Activated T-cell treated with anti-CD3 and anti-CD28 coated beads for 24 hours (primary cell): ENCODE measurements around the gene IGSF9B.

Source experiments
- DNase-seq: peaks from one replicate; pipeline ENCODE4 v3.0.0-alpha.2; 2020; ENCODE audit warnings: low read depth

IGSF9B gene

DNA sequence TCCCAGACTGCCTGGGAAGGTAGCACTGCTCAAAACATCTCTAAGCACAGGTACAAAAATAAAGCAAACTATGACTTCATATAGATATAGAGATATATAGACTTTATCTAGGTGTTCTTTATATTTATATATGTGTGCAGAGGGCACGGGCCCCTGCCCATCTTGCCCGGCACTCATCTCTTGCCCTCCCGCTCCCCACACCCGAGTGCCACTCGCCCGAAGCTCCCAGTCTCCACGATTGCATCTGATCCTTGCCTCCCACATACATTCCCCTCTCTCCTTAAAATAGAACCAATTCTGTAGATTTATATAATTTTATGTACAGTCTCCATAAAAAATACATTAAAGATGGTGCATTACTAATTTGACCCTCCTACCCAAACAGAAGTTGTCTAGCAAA is 55.5 kb downstream of the IGSF9B start:
- DNase-seq, result no peak

DNA sequence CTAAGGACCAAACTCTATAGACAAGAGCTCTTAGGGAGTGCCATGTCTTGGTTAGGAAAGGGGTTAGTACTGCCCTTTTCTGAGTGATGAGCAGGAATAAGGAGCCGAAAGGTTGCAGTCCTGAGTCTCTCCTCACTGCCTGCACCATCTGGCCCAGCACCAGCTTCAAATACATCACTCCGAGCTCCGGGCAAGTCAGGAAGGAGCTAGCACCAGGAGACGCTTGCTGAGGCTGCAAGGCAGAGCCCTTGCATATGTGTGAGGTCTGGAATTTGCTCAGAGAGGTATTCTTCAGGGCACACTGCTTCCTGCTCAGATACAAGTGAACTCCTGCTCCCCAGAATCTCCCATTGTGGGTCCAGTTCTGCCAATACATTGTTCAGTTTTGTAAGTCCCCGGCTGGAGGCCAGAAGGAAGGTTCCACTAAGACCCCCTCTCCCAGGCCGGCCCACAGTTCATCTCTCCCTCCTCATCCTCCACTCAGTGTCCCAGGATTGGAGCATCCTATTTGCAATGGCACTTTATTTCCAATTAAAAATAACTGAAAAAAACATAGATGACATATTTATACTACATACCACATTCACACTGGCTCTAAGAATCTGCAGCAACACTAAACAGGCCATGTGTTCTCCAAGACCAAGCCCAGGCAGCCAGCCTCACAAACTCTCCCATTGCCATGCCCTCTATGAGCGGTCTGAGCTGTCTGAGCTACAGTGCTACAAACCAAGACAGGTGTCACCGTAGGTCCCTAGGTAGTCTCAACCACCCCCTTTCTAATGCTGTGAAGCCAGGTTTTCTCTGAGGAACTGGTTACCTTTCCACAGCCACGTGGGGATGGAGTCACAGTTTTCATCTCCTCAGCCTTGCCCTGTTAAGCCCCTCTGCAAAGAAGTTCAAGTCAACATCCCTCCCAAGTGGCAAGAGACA is 56.3 kb downstream of the IGSF9B start:
- no peak for DNase-seq

DNA sequence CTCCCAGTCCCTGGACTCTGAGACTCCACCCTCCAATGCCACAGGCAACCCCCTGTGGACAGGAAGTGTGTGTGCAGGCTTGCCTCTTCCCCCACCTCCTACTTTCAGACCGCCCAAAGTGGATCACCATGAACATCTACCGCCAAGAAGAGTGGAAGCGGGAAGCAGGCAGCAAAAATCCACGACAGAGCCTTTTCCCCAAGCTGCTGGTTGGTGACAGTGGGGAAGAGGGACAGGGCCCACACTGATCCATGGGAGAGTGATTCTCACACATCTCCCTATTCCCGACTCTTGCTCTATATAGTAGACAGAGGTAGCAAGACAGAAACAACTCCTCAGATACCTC is 58.0 kb downstream of the IGSF9B start:
- DNase-seq, result no peak

DNA sequence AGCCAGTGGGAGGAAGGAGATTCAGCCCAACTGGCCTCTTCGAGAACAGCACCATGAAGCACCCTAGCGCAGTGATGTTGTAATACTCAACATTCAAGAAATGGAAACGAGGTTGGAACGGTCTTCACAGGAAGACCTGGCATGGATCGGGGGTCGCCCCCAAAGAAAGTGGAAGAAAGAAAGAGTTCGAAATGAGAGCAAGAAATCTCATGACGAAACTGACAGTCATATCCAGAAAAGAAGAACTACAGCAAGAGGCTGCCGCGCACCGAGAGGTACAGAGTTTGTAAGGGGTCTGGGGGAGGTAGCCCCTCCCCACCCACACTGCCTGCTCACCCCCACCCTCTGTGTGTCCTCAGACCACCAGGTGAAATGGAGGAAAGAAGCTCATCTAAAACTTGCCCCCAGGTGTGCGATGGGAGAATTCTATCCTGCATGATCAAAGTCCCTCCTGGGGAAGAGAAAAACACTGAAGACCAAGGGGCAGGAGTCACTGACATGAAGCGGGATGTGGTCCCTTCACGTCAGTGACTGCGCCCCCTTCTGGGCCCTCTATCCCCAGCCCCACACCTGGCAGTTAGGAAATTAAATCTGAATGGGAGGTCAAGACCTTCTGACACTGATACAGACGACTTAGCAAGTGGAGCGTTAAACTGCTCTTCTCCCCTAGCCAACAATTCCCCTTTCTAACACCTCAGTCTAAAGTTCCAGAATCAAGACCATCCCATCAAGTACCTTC is 58.6 kb downstream of the IGSF9B start:
- no peak for DNase-seq

DNA sequence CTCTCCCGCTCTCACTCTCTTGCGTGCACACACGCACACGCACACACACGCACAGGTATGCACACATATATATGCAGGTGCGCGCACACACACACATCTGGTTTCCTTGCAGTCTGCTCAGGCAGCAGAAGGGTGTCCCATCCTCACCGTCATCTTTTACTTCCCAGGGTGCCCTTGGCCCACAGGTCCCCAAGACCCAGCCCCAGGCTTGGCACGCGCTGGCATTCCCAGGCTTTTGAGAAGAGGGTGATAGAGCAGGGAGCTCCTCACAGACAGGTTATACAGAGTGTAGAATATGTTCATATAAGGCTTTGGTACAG is 59.5 kb downstream of the IGSF9B start:
- DNase-seq, result no peak

DNA sequence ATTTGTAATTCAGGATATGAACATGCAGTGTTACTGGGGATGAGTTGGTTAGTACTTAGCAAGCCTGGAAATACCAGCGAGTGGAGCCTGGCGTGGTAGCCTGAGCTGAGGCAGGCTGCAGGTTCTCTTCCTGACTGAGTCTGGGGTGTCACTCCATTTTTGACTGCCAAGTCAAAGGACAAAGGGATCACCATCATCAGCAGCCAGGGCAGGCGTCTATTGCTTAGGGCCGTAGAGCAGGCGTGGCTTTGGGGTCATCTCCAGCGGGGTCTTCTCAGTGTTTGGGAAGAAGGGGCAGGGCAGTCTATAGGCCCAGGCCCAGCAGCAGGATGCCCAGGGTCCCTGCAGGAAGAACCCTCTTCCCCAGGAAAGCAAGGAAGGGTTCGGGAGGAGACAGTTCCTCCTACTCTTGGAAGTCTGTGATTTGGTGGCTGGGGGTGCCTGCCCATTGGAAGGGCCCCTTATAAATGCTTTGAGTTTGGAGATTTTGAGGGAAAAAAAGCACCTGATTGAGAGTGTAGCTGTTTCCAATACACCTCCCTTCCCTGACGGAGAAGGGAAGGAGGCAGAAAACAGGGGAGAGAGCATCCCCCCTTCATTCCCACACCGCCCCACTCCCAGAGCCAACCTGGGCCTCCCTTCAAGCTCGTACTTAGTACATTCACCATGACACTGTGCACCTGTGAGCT is 60.0 kb downstream of the IGSF9B start:
- no peak for DNase-seq

DNA sequence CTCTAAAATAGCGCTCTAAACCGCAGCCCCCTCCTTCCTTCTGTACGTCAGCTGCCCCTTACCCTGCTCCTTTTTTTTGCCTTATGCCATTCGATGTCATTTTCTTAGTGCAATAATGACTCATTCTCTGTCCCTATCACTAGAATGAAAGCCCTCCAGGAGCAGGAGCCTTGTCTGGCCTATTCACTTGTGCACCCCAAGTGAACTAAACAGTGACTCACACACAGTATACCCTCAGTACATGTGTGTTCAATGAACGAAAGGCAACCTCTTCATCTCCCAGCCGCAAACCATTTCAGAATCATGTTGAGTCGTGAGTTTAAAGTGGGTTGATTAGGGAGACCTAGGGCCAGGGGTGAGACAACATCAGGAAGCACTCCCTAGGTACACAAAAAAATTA is 60.7 kb downstream of the IGSF9B start:
- no peak for DNase-seq

DNA sequence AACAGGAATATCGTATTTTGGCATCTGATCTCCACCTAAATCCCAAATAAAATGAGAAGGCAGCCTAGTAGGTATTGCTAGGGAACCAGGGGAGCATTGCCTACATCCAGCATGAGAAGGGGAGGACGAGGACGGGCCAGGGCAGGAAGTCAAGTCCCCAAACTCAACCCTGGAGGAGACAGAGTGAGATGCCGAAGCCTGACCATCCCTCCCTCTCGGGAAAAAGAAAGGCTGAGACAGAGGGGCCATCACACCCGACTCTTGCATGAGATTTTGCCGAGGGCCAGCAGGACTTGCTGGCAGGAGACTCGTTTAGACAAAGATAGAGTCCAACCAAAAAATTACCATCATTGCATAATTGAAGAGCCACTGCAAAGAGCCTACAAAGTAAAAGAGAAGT is 61.2 kb downstream of the IGSF9B start:
- no peak for DNase-seq

DNA sequence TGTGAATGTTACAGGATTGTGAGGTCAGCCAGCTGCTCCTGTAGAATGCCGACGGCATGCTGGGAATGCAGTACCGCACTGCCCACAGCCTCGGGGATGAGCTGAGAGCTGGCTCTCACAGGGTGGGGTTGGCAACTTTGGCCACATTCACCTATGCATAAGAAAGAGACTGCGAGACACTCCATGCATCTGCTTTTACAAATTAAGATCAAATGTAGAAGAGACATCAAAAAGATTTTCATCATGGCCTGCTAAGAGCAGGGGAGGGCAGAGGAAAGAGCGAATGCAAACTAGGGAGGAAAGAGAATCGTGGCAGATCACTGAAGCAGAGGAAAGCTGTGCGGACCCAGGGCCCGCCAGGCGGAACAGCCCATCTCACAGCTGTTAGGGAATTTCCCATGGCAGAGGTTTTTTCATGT is 61.7 kb downstream of the IGSF9B start:
- DNase-seq, result no peak

DNA sequence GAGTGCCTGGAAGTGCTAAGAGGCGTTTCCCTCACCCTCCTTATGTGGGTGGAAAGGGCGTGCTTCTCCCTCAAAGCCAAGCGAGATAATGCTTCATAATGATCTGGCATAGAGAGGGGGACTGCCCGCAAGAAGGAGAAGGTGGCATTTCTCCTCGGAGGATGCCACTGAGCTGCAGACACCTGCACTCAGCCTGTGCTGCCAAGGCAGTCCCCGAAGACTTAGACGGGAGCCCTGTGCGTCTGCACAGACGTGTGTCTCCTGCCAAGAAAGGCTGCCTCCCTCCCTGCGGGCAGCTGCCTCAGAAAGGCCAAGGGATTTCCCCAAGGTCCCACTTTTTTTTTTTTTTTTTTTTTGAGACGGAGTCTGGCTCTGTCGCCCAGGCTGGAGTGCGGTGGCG is 63.4 kb downstream of the IGSF9B start:
- no peak for DNase-seq

DNA sequence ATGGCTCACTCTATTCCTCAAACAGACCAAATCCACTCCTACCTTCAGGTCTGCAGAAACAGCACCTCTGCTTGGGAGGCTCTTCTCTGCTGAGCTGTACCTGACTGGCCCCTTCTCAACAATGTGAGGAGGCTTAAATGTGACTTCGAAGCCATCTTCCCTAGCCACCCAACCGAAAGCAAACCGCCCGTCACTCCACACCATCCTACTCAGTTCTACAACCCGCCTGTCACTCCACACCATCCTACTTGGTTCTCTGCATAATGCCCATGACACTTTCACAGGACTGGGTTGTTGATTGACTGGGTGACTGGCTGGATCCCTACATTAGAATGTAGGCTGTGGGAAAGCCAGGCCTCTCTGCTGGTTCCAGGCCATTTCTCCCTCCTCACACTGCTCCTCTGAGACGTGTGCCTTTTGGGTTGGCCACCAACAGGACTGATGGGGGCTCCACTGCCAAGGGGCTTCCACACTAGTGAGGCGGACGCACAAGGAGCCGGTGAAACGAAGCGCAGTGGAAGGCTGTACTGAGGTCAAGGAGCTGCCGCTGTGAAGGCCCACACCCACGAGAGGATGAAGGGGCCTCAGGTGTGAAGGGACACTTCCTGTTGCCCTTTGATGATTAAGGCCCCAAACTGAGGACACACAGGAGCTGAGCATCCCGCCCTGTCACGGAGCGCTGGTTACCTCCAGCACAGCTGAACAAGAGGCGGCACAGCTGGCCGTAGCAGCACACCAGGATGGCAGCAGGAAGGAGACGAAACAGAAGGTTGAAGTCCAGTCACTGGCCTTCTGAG is 64.0 kb downstream of the IGSF9B start:
- no peak for DNase-seq

DNA sequence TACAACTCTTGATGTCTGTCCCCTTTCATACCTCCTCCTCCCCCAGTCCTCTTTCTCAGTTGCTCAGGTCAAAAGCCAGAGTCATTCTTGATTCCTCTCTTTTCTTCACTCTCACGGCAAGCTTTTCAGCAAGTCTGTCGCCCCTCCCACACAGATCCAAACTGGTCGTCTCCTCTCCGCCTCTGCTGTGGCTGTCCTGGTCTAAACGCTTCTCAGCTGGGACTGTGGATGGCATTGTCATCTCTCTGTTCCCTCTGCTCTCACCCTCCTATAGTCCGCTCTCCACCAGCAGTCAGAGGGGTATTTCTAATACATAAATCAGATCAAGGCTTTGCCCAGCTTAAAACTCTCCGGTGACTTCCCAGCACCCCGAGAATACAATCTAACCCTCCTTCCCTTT is 64.6 kb downstream of the IGSF9B start:
- no peak for DNase-seq

DNA sequence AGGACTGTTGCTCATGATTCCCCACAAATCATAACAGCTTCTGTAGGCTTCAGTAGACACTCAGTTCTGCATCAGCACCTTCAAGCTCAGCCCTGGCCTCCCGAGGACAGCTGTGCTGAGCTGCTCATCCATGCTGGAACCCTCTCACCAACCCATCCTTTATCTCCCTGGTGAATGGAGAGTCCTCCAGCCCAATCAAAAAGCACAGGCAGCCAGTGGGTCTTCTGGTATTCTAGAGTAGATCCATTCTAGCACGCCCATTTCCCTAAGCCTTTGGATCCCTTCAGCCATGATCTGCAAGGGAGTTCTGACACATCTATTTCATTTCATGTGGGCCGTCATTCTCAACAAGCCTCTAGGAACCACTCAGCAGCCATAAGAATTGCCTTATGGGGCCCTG is 66.9 kb downstream of the IGSF9B start:
- DNase-seq, result no peak

DNA sequence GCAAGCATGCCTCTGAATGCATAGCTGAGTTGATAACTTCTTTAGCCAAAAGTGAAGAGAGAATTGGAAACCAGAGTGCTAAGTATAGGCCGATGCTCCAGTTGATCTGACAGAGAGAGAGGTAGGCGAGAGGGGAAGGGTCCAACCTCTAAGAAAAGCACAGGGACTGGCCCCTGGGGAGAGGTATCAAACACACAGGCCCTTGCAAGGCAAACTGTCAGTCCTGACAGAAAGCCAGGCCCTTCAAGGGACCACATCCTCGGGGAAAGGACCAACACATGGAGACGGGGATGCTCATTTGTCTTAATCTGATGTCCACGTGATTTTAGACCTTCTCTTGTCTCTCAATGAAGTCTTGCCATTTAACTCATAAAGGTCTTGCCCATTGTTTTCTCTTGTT is 67.6 kb downstream of the IGSF9B start:
- no peak for DNase-seq

DNA sequence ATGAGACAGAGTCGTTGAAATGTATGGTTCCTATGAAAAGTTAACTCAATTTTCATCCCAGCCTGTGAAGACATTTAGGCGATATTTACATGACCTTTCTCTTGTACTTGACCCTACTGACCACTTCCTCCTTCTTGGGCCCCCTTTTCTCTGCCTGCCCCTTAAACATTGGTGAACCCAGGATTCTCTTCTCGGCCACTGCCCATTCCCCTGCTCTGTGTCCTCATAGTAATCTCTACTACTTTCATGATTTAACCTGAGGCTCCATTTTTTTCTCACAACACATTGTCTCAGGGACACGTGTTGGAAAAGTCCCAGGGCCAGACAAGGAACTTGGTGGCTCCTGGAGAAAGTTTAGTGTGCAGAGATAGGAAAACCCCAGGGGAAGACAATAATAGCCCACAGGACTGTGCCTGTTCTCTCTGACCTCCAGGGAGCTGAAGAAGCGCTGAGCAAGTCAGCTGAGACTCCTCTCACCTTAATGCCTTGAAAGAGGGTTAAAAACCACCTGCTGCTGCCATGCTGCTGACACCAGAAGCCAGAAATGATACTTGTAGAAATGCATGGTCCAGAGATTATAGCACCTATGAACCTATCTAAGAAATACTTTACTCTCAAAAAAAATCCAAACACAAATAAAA is 69.0 kb downstream of the IGSF9B start:
- DNase-seq, result no peak

DNA sequence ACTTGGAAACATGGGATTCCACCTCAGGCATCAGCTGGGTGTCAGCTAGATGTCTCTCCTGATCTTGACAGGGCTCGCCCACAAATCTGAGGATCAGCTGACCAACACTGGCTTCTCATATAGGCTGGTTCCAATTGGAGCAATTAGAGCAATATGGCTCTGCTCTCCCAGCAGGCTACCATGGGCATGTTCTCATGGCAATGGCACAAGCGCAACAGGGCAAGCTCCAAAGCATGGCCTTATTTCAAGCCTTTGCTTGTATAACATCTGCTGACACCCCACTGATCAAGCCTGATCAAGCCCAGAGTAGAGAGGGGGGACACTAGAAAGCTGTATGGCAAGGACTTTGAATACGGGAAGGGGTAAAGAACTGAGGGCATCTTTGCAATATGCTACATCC is 70.7 kb downstream of the IGSF9B start:
- DNase-seq, result no peak

DNA sequence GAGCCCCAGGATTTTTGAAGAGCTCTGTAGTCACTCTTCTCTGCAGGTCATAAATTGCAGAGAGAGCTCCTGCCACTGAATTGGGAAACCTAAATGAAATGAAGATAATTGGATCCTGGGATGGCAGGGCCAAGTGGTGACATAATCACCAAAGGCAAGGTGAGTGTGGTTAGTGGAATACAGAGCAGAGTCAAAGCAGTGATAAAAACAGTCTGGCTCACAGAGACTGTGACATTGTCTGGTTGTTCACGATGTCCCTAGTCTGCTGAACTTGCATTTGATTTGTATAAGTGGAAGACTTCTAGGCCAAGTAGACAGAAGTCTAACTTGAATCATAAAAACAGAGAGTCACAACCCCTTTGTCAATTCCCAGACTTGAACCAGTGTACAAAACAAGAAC is 84.6 kb downstream of the IGSF9B start:
- no peak for DNase-seq

DNA sequence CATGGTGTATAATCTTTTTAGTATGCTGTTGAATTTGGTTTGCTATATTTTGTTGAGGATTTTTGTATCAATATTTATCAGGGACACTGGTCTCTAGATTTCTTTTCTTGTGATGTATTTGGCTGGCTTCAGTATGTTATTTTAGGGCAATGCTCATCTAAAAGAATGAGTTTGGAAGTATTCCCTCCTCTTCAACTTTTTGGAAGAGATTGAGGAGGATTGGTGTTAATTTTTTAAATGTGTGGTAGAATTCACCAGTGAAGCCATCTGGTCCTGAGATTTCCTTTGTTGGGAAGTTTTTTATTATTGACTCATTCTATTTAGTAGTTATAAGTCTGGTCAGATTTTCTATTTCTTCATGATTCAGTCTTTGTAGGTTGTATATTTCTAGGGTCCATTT is 89.3 kb downstream of the IGSF9B start:
- DNase-seq, result no peak

DNA sequence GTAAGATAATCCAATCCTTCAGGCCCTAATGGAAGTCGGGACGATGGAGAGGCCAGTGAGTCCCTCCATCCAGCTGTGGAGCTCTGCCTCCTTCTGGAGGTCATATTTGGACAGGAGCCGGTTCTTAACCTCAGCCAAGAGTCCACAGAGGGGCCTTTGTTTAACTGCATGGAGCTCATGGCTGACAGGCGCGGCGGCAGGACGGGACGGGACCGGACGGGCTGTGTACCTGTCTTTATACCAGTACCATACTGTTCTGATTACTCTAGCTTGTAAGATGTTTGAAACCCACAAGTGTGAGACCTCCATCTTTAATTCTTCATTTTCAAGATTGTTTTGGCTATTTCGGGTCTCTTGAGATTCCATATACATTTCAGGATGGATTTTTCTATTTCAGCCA is 91.3 kb downstream of the IGSF9B start:
- DNase-seq, result no peak

DNA sequence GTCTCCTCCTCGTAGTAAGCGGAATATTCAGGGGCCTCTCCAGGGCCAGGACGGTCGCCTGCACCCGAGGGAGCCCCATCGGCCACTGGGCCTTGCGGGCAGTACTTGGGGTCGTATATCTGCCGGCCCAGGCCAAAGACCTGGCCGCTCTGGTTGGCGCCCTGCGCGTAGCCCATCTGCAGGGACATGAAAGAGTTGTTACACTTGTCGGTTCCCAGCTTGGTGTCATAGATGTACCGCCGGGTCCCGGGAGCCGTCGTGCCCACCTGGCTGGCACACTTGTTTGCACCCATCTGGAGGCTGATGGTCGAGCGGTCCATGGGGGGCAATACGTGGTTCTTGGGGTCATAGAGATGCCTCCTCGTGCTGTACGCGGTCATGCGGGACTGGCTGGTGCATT is 92.0 kb downstream of the IGSF9B start:
- no peak for DNase-seq

DNA sequence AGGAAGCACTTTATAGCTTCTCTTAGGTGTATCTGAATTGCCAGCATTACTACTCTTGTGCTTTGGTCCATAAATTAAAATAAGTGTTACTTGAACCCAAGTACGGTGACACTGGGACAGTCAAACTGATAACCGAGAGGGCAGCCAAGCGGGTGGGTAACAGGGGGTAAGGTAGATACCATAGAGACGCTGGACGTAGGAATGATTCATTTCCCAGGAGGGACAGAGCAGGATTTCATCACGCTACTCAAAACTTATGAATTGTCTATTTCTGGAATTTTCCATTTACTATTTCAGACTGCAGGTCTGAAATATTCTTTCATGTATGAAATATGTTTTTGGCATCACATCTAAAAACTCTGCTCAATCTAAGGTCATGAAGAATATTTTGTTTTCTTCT is 96.6 kb downstream of the IGSF9B start:
- DNase-seq, result no peak
